NOMO-1 treated with dmso at 0.1 percent for 144 hours (cell line): ENCODE measurements around the gene OTOR.

Source experiments
- DNase-seq: peaks from one replicate; lab custom pipeline; 2025; ENCODE audit not compliant: unreplicated experiment; lab: John Stamatoyannopoulos, UW

The OTOR gene

DNA sequence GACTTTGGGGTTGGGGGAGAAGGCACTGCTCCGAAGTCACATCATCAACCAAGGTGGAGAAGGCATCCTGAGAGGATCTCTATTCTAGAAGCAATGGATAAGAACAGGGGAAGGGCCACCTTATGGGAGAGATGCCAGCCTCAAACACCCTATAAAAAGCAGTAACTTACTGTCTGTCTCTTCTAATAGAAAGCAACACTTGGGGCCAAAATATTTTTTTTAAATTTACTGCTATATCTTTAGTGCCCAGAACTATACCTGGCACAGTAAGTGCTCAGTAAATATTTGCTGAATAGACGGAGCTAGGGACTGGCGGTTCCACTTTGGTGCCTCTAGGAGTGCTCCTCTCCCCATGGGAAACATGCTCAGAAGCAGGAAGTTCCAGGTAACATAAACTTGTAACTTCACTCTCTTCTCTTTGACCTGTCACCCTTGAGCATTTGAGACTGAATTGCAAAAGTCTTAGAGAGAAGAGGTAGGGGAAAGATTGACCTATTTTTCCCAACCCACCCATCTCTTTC is 807 bp upstream of the OTOR start:
- DNase-seq, result no peak

DNA sequence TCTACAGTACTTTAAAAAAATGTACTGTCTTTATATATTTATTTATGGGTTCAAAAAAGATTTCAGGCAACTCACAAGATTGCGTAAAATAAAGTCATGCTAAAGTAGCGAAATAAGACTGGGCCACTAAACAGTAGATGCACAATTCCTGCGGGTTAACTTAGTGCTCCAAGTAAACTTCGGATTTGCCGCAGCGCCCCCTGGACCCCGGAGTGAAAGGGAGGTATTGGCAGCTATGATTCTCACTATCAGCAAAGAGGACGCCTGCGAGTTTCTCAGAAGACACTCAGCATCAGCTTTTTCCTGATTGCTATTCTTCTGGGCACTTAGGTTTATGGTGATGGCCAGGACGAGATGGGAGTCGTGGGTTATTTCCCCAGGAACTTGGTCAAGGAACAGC is 1.4 kb downstream of the OTOR start:
- no peak for DNase-seq

DNA sequence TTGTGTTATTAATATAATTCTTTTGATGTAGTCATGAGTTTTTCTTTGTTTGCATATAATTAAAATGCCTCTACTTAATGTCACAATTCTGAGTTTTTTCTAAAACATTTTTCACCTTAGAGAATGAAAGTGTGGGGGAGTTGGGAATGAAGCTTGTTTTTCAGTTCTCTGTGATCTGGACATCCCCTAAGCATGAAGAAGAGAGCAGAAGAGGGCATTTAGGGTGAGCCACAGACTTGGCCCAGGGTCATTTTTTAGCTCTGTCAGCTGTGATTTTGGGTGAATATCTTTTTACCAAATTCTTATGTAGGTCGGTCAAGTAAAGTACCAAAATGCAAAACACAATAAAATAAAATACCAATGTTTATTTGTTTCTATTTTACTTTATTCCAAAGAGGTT is 3.9 kb downstream of the OTOR start:
- DNase-seq, result no peak

GRCh38 chr20:16752901-16753300 is 4.7 kb downstream of the OTOR start:
- DNase-seq, result no peak

- DNase-seq, result no peak
Measured at GRCh38 chr20:16758454-16759180, 10.5 kb downstream of the OTOR start.

DNA sequence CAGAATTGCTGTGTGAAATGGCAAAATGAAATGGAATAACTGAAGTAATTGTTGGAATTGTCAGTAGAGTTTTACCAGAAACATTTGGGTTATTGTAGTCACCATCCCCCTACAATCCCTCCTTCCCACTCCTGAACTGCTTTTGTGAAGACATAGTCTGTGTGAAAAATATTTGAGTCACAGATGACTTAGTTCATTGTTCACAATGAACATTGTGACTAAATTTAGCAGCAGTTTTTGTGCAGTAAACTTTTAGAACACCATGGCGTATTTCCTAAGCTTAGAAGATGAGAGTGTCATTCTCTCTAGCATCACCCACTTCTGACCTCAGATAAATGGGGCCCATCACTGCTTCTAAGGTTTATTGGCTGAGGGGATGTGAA is 11.0 kb downstream of the OTOR start:
- DNase-seq, result no peak

DNA sequence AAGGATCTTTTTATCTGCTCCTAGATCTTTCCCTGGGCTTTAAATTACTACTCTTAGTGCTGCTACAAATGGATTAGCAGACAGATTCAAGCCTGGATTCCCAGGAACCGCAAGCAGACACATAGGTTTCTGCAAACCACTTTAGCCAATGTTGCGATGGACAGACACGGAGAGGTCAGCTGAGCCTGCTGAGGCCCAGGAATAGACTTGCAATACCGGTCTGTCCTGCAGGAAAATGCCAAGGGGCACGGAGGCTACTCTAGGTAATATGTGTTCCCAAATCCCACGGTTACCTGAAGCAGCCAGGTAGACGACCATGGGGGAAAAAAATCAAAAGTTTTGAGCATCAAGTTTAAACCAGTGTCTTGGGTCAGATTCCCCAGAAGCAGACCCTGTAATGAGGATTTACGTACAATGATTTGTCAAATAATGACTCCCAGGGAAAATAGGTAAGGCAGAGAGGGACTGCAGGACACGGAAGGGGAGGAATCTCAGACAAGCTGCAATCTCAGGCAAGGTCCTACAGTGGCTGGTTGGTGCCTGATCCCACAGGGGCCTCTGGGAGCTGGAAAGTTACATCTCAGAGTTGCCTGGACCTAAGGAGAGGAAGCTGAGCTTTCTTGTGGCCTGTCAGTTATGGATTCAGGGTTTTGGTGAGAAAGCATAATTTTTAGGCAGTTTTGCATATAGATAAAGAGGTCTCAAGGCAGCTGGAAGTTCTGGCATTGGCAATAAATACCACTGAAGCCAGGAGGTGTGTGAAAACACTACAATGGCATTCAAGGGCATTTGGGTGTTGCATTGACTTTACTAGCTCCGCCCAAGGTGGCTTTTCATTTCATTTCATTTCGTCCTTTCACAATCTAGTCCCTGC is 12.5 kb downstream of the OTOR start:
- no peak for DNase-seq

GRCh38 chr20:16761305-16761829 is 13.2 kb downstream of the OTOR start:
- DNase-seq, result peak; percentile 50

DNA sequence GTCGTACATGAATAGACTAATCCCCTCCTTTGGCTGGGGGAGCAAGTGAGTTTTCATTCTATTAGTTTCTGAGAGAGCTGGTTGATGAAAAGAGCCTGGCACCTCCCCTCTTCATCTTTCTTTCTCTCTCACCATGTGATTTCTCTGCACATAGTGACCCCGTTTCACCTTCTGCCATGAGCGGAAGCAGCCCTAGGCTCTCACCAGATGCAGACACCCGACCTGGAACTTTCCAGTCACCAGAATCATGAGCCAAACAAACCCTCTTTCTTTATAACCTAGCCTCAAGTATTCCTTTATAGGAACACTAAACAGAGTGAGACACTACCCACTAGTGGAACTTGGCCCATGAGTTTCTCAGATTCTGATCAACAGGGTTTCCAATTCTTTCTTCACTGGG is 16.4 kb downstream of the OTOR start:
- no peak for DNase-seq

DNA sequence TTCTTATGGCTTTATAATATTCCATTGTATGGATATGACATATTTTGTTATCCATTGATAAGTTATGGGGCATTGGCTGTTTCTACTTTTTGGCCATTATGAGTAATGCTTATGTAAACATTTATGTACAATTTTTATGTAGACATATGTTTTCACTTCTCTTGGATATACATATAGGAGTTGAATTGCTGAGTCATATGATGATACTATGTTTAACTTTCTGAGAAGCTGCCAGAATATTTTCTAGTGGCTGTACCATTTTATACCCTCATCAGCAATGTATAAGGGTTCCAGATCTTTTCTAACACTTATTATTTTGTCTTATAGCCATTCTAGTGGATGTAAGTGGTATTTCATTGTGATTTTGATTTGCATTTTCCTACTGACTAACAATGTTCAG is 23.1 kb downstream of the OTOR start:
- DNase-seq, result no peak

GRCh38 chr20:16775961-16776360 is 27.8 kb downstream of the OTOR start:
- DNase-seq, result no peak

DNA sequence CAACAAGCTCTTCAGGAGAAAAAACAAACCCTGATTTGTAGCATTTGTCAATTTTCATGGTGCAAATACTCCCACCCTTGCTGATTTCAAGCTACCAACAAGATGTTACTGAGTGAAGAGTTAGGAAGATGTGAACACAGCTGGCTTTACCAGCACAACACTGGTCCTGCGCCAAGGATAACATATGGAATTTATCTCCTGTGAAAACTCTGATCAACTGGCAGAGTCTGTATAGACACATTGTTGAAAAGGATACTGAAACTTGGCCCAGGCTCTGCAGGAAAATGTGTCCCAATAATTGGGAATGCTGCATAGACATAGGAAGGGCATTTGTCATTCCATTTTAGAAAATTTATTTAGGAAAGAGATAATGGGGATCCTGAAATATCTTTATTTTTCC is 29.0 kb downstream of the OTOR start:
- no peak for DNase-seq

- no peak for DNase-seq
Measured at GRCh38 chr20:16778159-16778558, 30.0 kb downstream of the OTOR start.

DNA sequence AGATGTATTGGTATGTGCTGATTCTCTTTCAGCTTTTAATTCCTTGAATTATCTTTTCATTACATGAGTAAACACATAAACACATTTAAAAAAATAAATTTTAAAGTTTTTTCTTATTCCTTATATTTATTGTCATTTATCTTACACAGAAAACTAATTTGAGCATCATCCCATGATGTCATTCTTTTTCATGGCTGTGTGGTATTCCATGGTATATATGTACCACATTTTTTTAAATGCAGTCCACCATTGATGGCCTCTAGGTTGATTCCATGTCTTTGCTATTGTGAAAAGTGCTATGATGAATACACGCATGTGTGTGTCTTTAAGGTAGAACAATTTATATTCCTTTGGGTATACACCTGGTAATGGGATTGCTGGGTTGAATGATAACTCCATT is 33.3 kb downstream of the OTOR start:
- DNase-seq, result no peak

DNA sequence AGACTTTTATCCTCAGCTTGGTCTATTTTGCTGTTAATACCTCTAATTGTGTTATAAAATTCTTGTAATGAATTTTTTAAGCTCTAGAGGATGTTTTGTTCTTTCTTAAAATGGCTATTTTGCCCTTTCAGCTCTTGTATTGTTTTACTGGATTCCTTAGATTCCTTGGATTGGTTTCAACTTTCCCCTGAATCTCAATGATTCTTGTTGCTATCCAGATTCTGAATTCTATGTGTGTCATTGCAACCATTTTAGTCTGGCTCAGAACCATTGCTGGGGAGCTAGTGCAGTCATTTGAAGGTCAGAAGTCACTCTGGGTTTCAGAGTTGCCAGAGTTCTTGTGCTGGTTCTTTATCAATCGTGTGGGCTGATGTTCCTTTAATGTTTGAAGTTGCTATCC is 37.1 kb downstream of the OTOR start:
- DNase-seq, result no peak
